Astrocyte of the cerebellum (primary cell): ENCODE measurements around the gene BMP2K.

Experiments
- DNase-seq: peaks from one replicate; pipeline ENCODE4 v3.0.0-alpha.2; 2011; ENCODE audit warnings: low read depth
- H3K4me3 ChIP-seq: 2 replicates; pipeline ENCODE4 v1.5.1; 2011; ENCODE audit warnings: mild to moderate bottlenecking, low read depth, low read length, moderate library complexity
- in situ Hi-C: cut with HindIII; loops from 2 replicates; pipeline ENCODE4 v1.10.0; 2017; ENCODE audit warnings: low sequenced_read_pairs
- TF ChIP-seq, protein P1 (sequence below): IDR thresholded peaks from 2 replicates; pipeline ENCODE4 v1.5.1; 2012; ENCODE audit warnings: low read length, low read depth, moderate library complexity, mild to moderate bottlenecking; ENCODE audit errors: missing control alignments

BMP2K gene

DNA sequence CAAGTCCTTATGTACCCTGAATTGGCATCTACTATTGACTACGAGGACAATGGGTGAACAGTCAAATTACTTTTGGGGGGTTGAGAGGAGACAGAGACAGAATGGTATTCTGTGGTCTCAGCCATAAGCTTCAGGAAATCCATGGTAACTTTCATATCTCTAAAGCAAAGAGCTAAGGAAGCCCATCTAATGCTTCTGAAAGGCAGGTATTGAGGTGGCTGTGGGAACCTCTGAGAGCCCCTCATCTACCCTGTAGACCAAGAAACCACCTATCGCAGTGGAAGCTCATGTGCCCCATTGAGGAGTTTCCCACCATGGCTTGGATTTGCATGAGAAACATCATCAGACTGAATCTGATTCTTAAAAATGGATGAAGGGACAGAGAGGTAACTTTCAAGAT is 23.1 kb upstream of the BMP2K start:
- in situ Hi-C loops, result no loop called here
- no peak for DNase-seq
- TF ChIP-seq, protein P1, sequence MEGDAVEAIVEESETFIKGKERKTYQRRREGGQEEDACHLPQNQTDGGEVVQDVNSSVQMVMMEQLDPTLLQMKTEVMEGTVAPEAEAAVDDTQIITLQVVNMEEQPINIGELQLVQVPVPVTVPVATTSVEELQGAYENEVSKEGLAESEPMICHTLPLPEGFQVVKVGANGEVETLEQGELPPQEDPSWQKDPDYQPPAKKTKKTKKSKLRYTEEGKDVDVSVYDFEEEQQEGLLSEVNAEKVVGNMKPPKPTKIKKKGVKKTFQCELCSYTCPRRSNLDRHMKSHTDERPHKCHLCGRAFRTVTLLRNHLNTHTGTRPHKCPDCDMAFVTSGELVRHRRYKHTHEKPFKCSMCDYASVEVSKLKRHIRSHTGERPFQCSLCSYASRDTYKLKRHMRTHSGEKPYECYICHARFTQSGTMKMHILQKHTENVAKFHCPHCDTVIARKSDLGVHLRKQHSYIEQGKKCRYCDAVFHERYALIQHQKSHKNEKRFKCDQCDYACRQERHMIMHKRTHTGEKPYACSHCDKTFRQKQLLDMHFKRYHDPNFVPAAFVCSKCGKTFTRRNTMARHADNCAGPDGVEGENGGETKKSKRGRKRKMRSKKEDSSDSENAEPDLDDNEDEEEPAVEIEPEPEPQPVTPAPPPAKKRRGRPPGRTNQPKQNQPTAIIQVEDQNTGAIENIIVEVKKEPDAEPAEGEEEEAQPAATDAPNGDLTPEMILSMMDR, result no peak
- H3K4me3 ChIP-seq, result no peak overlapping the region

DNA sequence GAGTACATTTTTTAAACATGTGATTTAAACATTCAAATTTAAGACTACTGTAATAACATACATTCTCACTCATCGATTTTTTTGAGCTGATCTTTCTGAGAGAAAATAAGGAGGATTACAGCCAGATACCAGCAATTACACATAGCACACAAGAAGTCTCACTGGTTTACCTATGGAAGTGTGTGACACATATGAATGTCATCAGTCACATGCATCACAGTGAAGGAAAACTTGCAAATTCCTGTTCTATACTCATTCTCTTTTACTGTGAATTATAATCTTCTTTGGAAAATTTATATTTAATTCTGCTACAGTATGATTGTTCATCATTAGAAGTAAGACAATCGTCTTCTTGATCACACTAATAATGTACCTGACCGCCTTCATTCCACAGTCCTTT is 21.3 kb upstream of the BMP2K start:
- in situ Hi-C loops, result no loop called here
- no peak overlapping the region for H3K4me3 ChIP-seq
- TF ChIP-seq, protein P1, result no peak
- DNase-seq, result no peak

DNA sequence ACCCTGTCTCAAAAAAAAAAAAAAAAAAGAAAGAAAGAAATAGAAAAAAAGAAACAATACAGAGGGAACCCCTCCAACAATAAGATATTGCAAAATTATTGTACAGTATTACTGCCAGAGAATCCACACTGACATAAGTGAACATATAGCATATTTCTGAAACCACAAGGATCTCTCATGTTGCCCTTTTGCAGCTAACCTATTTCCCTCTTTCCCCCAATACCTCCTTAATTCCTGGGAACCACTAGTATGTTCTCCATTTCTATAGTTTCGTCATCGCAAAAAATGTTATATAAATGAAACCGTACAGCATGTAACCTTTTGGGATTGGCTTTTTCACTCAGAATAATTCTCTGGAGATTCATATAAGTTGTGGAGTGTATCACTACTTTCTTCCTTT is 20.0 kb upstream of the BMP2K start:
- H3K4me3 ChIP-seq, result no peak overlapping the region
- DNase-seq, result no peak
- in situ Hi-C loops, result no loop called here
- TF ChIP-seq, protein P1, result no peak

DNA sequence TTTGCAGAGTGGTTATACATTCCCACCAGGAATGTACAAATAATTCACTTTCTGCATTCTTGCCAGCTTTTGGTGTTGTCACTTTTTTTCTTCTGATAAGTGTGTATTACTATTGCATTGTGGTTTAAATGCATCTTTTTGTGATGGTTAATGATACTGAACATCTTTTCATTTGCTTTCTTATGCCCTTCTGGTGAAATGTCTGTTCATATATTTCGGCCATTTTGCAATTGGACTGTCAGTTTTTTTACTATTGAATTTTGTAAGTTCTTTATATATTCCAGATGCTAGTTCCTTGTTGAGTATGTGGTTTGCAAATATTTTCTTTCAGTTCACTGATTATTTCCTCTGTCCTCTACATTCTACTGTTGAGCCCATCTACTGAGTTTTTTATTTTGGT is 19.4 kb upstream of the BMP2K start:
- DNase-seq, result no peak
- TF ChIP-seq, protein P1, result no peak
- in situ Hi-C loops, result no loop called here
- H3K4me3 ChIP-seq, result no peak overlapping the region

DNA sequence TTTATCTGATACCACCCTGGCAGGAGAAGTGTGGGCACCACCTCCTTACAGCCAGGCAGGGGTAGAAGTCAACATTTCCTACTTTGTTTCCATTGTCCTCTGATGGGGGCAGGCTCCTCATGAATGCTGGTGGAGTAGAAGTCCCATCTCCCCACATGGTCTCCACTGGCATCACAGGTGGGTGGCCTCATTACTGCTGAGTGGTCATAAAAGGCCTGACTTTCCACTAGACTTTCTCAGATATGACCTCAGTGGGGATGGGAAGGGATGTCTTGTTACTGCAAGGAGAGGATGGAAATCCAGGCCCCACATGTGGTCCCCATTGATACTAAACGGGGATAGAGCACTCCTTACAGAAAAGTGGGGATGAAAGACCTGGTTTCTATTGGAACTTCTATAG is 18.6 kb upstream of the BMP2K start:
- H3K4me3 ChIP-seq, result no peak overlapping the region
- in situ Hi-C loops, result no loop called here
- DNase-seq, result no peak
- TF ChIP-seq, protein P1, result no peak

DNA sequence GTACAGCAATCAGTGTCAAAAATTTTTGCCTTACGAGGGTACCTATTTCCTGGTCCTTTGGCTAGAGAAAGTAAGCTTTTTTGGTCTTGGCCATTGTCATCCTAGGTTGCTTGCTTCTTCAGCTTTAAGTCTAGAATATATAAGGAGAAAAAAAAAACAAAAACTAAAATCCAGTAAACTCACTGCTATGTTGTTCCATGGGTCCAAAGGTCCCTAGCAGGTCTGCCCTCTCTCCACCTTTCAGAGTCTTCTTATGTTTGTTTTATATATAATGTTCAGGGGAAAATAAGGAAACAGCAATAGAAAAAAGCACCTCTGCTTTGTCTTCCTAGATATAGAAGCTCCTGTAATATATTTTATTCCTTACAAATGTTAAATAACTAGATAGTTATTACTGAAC is 18.1 kb upstream of the BMP2K start:
- in situ Hi-C loops, result no loop called here
- DNase-seq, result no peak
- TF ChIP-seq, protein P1, result no peak
- no peak overlapping the region for H3K4me3 ChIP-seq

DNA sequence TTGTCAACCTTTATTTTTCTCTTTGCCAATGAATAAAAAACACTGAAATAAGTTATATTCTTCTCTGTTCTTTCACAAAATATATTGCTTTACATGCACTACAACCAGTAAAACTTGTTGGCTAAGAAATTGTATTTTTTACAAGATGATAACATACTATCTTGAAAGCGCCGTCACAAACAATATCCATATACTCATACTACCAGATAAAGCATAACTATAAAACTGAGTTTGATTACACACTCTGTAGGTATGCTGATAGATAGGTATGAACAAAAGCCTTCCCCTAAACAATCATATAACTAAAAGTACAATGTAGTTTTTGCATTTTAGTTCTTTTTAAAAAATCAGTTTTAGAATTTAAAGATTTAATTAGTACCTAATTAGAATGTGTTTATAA is 13.6 kb upstream of the BMP2K start:
- no peak for DNase-seq
- TF ChIP-seq, protein P1, result no peak
- in situ Hi-C loops, result no loop called here
- H3K4me3 ChIP-seq, result no peak overlapping the region
